ENCODE measurements around the gene INPP5A.

Gene INPP5A

GRCh38 chr10:132712743-132713142 lies 175.2 kb downstream of the INPP5A start:
- Histone ChIP-seq H3K4me3 (ENCODE audit: control insufficient read depth in 1 of 7, extremely low read depth in 1 of 7, insufficient read depth in 4 of 7, low read depth in 2 of 7, low read length in 6 of 7) (no peak overlapping the region), H3K9me3 (ENCODE audit: control extremely low read depth in 1 of 5, control insufficient read depth in 4 of 5, insufficient read depth in 2 of 5, low read depth in 1 of 5, low read length in 4 of 5) (peaks cover 0 to 10% (median 0%) of the 10 kb centered on the region in 5 experiments), H3K4me1 (ENCODE audit: control extremely low read depth in 1 of 4, control insufficient read depth in 4 of 4, insufficient read depth in 4 of 4, low read length in 3 of 4) (no peaks in the 10 kb centered on the region), H3K36me3 (ENCODE audit: control insufficient read depth in 4 of 4, insufficient read depth in 4 of 4, low read length in 3 of 4) (peaks cover 0 to 82% (median 37%) of the 10 kb centered on the region in 4 experiments), H3K27me3 (replicated peaks in 2 of 5; ENCODE audit: control insufficient read depth in 4 of 5, insufficient read depth in 5 of 5, low read length in 4 of 5) (no peaks in the 10 kb centered on the region), H3K27ac (ENCODE audit: insufficient read depth in 1 of 2, low read depth in 1 of 2, low read length in 2 of 2, poor library complexity in 1 of 2, severe bottlenecking in 2 of 2) (no peak overlapping the region)
- CTCF ChIA-PET = no interaction called here
- POLR2A ChIA-PET = no interaction called here
- no peak for DNase-seq
- 100% methylated on average over 2 of the region's 6 CpGs for WGBS (ENCODE audit: insufficient coverage)

GRCh38 chr10:132713421-132714095 lies 176.0 kb downstream of the INPP5A start:
- H3K36me3 ChIP-seq (ENCODE audit: control insufficient read depth in 4 of 4, insufficient read depth in 4 of 4, low read length in 3 of 4) = peaks cover 0 to 74% (median 34%) of the 10 kb centered on the region in 4 experiments
- 98% methylated on average over 29 of the region's 29 CpGs for WGBS (ENCODE audit: insufficient coverage)
- POLR2A ChIA-PET = no interaction called here
- no peaks in the 10 kb centered on the region for H3K4me1 ChIP-seq (ENCODE audit: control extremely low read depth in 1 of 4, control insufficient read depth in 4 of 4, insufficient read depth in 4 of 4, low read length in 3 of 4)
- peaks cover 0 to 10% (median 3%) of the 10 kb centered on the region in 5 experiments for H3K9me3 ChIP-seq (ENCODE audit: control extremely low read depth in 1 of 5, control insufficient read depth in 4 of 5, insufficient read depth in 2 of 5, low read depth in 1 of 5, low read length in 4 of 5)
- no peaks in the 10 kb centered on the region for H3K27me3 ChIP-seq (replicated peaks in 2 of 5; ENCODE audit: control insufficient read depth in 4 of 5, insufficient read depth in 5 of 5, low read length in 4 of 5)
- CTCF ChIA-PET = no interaction called here
- H3K27ac ChIP-seq (ENCODE audit: insufficient read depth in 1 of 2, low read depth in 1 of 2, low read length in 2 of 2, poor library complexity in 1 of 2, severe bottlenecking in 2 of 2) = no peak overlapping the region
- DNase-seq = no peak
- no peak overlapping the region for H3K4me3 ChIP-seq (ENCODE audit: control insufficient read depth in 1 of 7, extremely low read depth in 1 of 7, insufficient read depth in 4 of 7, low read depth in 2 of 7, low read length in 6 of 7)

- H3K27ac ChIP-seq (ENCODE audit: insufficient read depth in 1 of 2, low read depth in 1 of 2, low read length in 2 of 2, poor library complexity in 1 of 2, severe bottlenecking in 2 of 2) = no peak overlapping the region
- H3K4me3 ChIP-seq (ENCODE audit: control insufficient read depth in 1 of 7, extremely low read depth in 1 of 7, insufficient read depth in 4 of 7, low read depth in 2 of 7, low read length in 6 of 7) = no peak overlapping the region
- H3K9me3 ChIP-seq (ENCODE audit: control extremely low read depth in 1 of 5, control insufficient read depth in 4 of 5, insufficient read depth in 2 of 5, low read depth in 1 of 5, low read length in 4 of 5) = peaks cover 0 to 10% (median 4%) of the 10 kb centered on the region in 5 experiments
- 96% methylated on average over 45 of the region's 48 CpGs for WGBS (ENCODE audit: insufficient coverage)
- no peaks in the 10 kb centered on the region for H3K4me1 ChIP-seq (ENCODE audit: control extremely low read depth in 1 of 4, control insufficient read depth in 4 of 4, insufficient read depth in 4 of 4, low read length in 3 of 4)
- no peak for DNase-seq
- CTCF ChIA-PET = no interaction called here
- POLR2A ChIA-PET = no interaction called here
- no peaks in the 10 kb centered on the region for H3K27me3 ChIP-seq (replicated peaks in 2 of 5; ENCODE audit: control insufficient read depth in 4 of 5, insufficient read depth in 5 of 5, low read length in 4 of 5)
- H3K36me3 ChIP-seq (ENCODE audit: control insufficient read depth in 4 of 4, insufficient read depth in 4 of 4, low read length in 3 of 4) = peaks cover 0 to 70% (median 32%) of the 10 kb centered on the region in 4 experiments
Observed at GRCh38 chr10:132714096-132714985, 176.8 kb downstream of the INPP5A start.

- H3K4me1 ChIP-seq (ENCODE audit: control extremely low read depth in 1 of 4, control insufficient read depth in 4 of 4, insufficient read depth in 4 of 4, low read length in 3 of 4) = no peaks in the 10 kb centered on the region
- H3K27me3 ChIP-seq (replicated peaks in 2 of 5; ENCODE audit: control insufficient read depth in 4 of 5, insufficient read depth in 5 of 5, low read length in 4 of 5) = no peaks in the 10 kb centered on the region
- POLR2A ChIA-PET = no interaction called here
- no peak overlapping the region for H3K4me3 ChIP-seq (ENCODE audit: control insufficient read depth in 1 of 7, extremely low read depth in 1 of 7, insufficient read depth in 4 of 7, low read depth in 2 of 7, low read length in 6 of 7)
- DNase-seq = no peak
- 97% methylated on average over 24 of the region's 24 CpGs for WGBS (ENCODE audit: insufficient coverage)
- H3K36me3 ChIP-seq (ENCODE audit: control insufficient read depth in 4 of 4, insufficient read depth in 4 of 4, low read length in 3 of 4) = peaks cover 0 to 62% (median 28%) of the 10 kb centered on the region in 4 experiments
- H3K9me3 ChIP-seq (ENCODE audit: control extremely low read depth in 1 of 5, control insufficient read depth in 4 of 5, insufficient read depth in 2 of 5, low read depth in 1 of 5, low read length in 4 of 5) = peaks cover 0 to 10% (median 4%) of the 10 kb centered on the region in 5 experiments
- no peak overlapping the region for H3K27ac ChIP-seq (ENCODE audit: insufficient read depth in 1 of 2, low read depth in 1 of 2, low read length in 2 of 2, poor library complexity in 1 of 2, severe bottlenecking in 2 of 2)
- CTCF ChIA-PET = no interaction called here
Observed at GRCh38 chr10:132714986-132715775, 177.6 kb downstream of the INPP5A start.

GRCh38 chr10:132715776-132716680 lies 178.4 kb downstream of the INPP5A start:
- no peak for DNase-seq
- H3K27me3 ChIP-seq (replicated peaks in 2 of 5; ENCODE audit: control insufficient read depth in 4 of 5, insufficient read depth in 5 of 5, low read length in 4 of 5) = no peaks in the 10 kb centered on the region
- no peaks in the 10 kb centered on the region for H3K4me1 ChIP-seq (ENCODE audit: control extremely low read depth in 1 of 4, control insufficient read depth in 4 of 4, insufficient read depth in 4 of 4, low read length in 3 of 4)
- POLR2A ChIA-PET = no interaction called here
- no peak overlapping the region for H3K4me3 ChIP-seq (ENCODE audit: control insufficient read depth in 1 of 7, extremely low read depth in 1 of 7, insufficient read depth in 4 of 7, low read depth in 2 of 7, low read length in 6 of 7)
- 96% methylated on average over 47 of the region's 48 CpGs for WGBS (ENCODE audit: insufficient coverage)
- CTCF ChIA-PET = no interaction called here
- H3K36me3 ChIP-seq (ENCODE audit: control insufficient read depth in 4 of 4, insufficient read depth in 4 of 4, low read length in 3 of 4) = peaks cover 0 to 55% (median 25%) of the 10 kb centered on the region in 4 experiments
- H3K9me3 ChIP-seq (ENCODE audit: control extremely low read depth in 1 of 5, control insufficient read depth in 4 of 5, insufficient read depth in 2 of 5, low read depth in 1 of 5, low read length in 4 of 5) = peaks cover 0 to 10% (median 4%) of the 10 kb centered on the region in 5 experiments
- no peak overlapping the region for H3K27ac ChIP-seq (ENCODE audit: insufficient read depth in 1 of 2, low read depth in 1 of 2, low read length in 2 of 2, poor library complexity in 1 of 2, severe bottlenecking in 2 of 2)

- no peak for DNase-seq
- Histone ChIP-seq H3K9me3 (ENCODE audit: control extremely low read depth in 1 of 5, control insufficient read depth in 4 of 5, insufficient read depth in 2 of 5, low read depth in 1 of 5, low read length in 4 of 5) (peaks cover 0 to 10% (median 4%) of the 10 kb centered on the region in 5 experiments), H3K4me1 (ENCODE audit: control extremely low read depth in 1 of 4, control insufficient read depth in 4 of 4, insufficient read depth in 4 of 4, low read length in 3 of 4) (no peaks in the 10 kb centered on the region), H3K27ac (ENCODE audit: insufficient read depth in 1 of 2, low read depth in 1 of 2, low read length in 2 of 2, poor library complexity in 1 of 2, severe bottlenecking in 2 of 2) (no peak overlapping the region), H3K4me3 (ENCODE audit: control insufficient read depth in 1 of 7, extremely low read depth in 1 of 7, insufficient read depth in 4 of 7, low read depth in 2 of 7, low read length in 6 of 7) (no peak overlapping the region), H3K27me3 (replicated peaks in 2 of 5; ENCODE audit: control insufficient read depth in 4 of 5, insufficient read depth in 5 of 5, low read length in 4 of 5) (no peaks in the 10 kb centered on the region), H3K36me3 (ENCODE audit: control insufficient read depth in 4 of 4, insufficient read depth in 4 of 4, low read length in 3 of 4) (peaks cover 0 to 47% (median 23%) of the 10 kb centered on the region in 4 experiments)
- ChIA-PET POLR2A (no interaction called here), CTCF (no interaction called here)
- WGBS (ENCODE audit: insufficient coverage) = 97% methylated on average over 16 of the region's 27 CpGs
Observed at GRCh38 chr10:132716691-132717490, 179.3 kb downstream of the INPP5A start.

Measured in common myeloid progenitor, CD34-positive (primary cell).